Limb (tissue), 2 donors: ENCODE results near the gene HSD3B2.

Experiments
- DNase-seq, 2 donors: peaks; one replicate each; pipeline ENCODE4 v3.0.0-alpha.2; 2016; ENCODE audit errors: extremely low spot score in 2 of 2

The HSD3B2 gene

DNA sequence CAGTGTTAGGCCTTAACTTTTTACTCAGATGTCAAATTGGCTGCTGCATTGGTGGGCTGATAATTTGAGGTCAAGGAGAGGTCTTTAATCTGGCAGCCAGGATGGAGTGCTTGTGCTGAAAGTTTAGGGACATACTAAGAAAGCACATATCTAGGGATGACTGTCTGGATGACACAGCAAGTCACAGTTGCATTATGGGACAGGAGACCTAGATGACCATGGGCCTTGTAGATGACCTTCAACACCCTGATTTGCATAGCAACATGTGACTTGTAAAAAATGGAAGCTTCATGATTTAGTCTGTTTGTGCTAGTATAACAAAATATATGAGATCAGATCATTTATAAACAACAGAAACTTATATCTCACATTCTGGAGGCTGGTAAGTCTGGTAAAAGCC is 18.0 kb upstream of the HSD3B2 start:
- no peak for DNase-seq

DNA sequence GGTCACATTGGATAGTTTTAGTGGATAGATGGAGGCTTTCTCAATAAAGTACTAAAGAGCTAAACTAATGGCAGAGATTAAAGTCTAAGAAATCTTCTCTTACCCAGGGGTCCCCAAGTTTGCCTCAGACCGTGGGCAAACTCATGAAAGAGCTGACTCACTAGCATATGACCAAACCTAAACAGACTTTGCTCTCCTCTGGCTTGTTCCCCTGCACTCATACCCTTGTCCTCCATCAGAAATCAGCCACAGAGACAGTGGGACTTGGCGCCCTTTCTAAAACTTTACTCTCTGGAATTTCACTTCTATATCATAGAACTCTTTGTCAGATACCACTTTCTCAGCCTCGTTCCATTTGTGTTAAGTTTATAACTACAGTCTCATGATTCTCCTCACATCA is 17.0 kb upstream of the HSD3B2 start:
- no peak for DNase-seq

DNA sequence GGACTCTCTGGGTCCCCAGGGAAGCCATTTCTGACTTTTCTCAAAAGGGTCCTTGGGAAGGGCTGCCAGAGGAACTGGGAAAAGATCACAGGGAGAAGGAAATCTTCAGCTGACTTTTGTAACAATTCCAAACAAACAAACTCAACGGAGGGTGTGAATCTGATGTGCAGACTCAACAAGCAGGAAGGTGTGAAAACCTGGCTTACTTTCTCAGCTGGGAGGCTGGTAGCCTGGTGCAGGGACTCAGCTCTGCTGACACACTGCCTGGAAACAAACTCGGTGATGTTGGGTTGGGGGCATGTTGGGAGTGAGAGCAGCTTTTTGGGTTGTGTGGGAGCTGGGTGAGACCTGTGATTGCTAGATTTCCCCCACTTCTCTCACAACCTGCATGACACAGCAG is 10.2 kb upstream of the HSD3B2 start:
- no peak for DNase-seq

GRCh38 chr1:119409731-119410130 is 5.2 kb upstream of the HSD3B2 start:
- peak in 1 of 2 donors; percentile 14 for DNase-seq

DNA sequence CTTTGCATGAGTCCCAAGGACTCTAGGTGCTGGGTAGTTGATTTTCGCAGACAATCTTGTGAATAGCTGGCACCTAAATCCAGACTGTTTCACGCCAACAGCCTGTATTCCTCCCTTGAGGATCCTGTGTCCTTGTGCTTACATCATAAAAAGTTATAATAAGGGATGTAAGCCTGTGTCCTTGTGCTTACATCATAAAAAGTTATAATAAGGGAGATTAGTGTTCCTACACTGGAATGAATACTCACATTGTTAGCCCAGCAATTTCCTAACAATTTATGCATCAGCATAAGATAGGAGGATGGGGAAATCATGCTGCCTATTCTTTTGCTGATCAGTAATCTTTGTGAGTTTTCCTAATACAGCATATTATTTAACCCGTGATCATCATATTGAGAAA is 4.0 kb upstream of the HSD3B2 start:
- no peak for DNase-seq

DNA sequence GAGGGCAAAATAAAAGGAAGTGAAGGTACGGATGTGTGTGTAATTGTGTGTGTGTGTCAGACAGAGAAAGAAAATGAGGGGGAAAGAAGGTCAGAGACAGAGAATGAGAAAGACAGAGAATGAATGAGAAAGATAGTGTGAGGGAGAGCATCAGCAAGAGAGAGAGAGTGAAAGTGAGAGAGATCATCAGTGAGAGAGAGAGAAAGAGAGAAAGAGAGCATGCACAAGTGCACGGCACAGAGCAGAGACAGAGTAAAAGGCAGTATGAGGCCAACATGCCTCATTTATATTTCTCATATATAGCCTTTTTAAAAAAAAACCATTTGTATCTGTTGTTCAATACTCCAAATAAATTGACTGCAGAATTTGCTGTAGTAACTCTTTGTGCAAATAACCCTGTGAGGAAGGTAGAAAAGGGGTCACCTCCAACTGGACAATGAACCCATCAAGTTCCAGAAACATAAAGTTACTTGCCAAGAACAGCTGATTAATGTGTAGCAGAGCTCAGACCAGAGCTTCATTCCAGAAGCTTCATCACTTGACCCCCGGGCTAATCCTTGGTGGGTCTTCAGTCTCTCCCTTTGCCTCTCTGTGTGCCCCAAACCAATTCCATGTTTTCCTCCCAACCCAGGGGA is 1.2 kb downstream of the HSD3B2 start:
- DNase-seq, result no peak

DNA sequence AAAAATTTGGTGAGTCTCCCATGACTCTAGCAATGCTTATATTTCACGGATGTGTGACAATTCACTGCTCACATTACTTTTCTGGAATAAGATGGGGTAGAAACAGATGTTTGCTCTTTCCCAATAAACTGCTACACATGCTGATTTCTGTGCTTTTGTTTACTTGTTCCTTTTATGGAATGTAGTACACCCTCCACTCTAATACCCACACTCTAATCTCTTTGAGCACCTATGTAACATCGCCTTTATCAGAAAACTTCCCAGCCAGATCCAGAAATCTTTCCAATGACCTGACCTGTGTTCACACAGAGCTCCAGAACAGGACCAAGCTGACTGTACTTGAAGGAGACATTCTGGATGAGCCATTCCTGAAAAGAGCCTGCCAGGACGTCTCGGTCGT is 4.2 kb downstream of the HSD3B2 start:
- DNase-seq, result no peak

DNA sequence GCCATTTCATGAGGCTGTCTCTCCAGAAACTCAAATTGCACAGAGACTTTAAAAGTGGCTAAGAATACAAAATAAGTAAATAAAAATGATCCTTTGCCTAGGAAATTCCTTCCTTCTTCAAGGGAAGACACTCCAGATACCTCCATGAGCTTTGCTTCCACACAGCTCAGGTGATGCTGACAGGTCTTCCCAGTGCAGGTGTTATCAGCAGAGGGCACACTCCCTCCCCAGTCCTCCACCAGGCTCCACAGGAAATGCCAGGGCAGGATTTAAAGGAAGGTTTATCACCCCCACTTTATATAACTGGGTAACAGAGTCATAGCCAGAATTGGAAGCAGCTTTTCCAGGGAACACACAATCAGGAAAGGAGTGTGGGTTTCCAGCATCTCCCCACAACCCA is 5.7 kb downstream of the HSD3B2 start:
- no peak for DNase-seq

DNA sequence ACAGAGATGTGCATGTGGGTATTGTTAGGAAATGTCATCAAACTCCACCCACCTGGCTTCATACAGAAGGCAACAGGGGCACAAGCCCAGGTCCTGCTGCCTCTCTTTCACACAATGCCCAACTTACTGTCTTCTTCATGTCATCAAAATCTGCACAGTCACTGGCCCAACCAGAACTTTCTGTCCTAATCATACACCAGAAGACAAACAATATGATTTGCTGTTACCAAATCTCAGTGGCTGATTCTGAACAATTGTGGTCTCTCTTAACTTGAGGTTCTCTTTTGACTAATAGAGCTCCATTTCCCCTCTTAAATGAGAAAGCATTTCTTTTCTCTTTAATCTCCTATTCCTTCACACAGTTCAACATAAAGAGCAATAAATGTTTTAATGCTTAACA is 7.7 kb downstream of the HSD3B2 start:
- no peak for DNase-seq

DNA sequence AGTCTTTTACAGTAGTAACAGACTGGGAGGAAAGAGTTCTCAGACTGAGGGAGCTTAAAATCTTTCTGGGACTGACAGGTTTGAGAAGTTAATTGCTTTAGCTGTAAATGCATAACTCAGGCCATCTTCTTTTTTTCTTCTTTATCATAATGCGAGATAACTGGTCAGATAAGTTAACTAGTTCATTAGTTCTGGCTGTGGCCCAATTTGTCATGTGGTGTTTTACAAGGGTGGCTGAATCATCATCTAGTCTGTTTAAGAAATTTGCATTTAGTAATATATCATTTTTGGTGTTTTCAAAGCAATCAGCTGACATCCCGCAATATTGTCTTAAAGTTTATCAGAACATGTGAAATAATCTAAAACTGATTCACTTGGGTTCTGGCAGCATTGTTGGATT is 14.0 kb downstream of the HSD3B2 start:
- DNase-seq, result no peak

DNA sequence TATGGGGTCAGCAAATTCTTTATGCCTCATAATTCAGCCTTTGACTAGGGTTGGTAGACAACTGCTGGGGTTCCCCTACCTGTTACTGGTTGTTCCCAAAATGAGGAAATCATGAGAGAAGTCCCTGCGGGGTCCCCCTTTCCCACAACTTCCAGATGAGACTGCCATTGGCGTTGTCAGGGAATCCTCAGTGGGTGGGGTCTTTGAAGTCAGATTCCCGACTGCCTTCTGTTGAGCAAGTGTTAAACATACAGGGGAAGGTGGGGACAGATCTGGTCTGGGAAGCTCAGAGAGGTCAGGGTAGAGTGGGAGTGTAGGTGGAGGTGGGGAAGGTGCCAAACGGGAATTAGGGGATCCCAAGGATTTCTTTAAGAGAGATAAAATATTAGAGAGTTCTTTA is 14.7 kb downstream of the HSD3B2 start:
- no peak for DNase-seq

GRCh38 chr1:119430486-119430885 is 15.5 kb downstream of the HSD3B2 start:
- DNase-seq, result no peak

GRCh38 chr1:119431836-119432235 is 16.9 kb downstream of the HSD3B2 start:
- DNase-seq, result no peak

DNA sequence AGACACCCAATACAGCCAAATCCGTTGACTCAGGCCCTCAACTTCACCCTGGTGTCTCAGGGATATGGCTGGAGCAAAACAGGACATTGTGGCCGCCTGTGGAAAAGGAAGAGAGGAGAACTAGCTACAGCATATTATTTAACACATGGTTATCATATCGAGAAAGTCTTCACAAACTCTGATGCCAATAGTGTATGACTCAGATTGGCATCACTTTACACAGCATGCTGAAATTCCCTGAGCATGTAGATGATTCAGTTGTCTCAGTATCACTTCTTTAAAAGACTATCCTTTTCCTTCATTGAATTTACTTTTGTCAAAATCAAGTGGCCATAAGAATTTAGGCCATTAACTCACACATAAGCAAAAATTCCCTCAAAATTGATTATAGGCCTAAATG is 20.1 kb downstream of the HSD3B2 start:
- no peak for DNase-seq

- no peak for DNase-seq
Measured at GRCh38 chr1:119438761-119439160, 23.8 kb downstream of the HSD3B2 start.

DNA sequence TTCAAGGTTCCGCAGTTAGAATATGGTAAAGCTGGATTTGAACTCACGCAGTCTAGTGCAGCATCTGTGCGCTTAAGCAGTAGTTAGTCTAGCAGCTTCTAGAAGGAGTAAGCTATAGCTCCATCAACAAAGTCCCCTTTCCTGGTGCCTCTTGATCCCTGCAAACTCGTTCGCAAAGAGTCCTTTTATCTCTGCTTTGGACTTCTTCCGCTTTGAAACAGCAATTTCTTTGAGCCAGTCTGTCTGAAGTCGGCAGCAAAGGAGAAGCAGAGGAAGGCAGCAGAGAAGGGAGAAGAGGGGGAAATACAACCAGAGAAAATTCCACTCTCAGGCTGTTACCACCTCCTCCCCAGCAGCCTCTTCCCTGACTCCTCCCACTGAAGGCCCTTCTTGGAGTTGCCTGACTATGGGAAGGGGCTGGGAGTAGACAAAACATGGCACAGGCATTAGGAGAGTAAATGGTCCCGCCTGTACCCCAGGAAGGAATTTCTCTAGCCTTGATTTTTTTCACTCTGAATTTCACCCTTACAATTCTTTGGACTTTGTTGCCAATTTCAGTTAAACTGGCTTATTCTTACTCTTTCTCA is 25.9 kb downstream of the HSD3B2 start:
- DNase-seq, result no peak

DNA sequence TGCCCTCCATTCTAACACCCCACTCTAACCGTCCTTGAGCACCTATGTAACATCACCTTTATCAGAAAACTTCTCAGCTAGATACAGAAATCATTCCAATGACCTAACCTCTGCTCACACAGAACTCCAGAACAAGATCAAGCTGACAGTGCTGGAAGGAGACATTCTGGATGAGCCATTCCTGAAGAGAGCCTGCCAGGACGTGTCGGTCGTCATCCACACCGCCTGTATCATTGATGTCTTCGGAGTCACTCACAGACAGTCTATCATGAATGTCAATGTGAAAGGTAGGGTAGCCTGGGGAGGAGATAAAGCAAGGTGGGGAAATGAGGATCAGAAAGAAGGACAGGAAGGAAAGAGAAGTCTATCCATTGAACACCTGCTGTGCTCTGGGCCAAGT is 27.8 kb downstream of the HSD3B2 start:
- DNase-seq, result no peak

DNA sequence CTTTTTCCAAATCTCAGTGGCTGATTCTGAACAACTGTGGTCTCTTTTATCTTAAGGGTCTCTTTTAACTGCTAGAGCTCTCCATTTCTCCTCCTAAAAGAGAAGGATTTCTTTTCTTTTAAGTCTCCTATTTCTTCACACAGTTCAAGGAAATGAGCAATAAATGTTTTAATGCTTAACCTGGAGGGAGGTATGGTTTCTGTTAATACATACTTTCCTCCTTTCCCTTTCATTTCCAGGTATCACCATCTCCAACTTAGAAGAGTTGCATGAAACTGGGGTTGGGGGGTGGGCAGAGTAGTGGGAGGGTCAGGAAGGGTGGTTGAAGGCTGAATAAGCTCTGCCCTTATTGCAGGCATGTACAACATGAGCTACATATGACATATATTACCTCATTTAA is 31.4 kb downstream of the HSD3B2 start:
- no peak for DNase-seq

DNA sequence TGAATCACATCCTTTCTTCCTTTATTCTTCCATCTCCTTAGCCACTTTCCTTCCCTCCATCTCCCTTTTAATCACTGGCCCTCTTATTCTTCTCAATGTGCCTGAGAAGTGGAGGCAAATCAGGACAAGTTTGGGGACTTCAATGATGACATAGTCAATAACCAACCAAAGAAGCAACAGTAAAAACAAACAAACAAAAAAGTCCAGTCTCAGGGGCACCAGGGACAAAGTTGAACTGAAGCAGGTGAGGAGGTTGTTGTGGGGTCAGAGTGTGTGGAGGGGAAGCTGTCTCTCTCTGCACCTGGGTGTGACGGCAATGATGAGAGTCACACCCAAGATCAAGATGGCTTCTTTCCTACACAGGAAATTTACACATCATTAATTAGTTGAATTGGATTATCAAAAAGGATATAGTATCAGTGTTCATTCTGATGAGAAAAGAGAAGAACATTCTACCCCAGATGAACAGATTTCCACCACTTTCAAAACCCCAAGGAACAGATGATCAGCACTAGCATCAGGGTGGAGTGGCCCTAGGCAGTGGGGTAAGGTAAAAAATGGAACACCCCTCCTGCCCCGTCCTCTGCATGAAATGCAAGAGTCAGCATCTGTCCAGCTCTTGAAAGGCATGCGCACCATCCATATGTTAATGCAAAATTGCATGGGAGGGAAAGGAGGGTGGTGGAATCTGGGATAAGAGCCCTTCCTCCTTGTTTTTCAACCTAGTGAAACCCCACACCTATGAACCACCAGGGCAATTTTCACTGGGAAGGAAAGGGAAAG is 32.6 kb downstream of the HSD3B2 start:
- no peak for DNase-seq

DNA sequence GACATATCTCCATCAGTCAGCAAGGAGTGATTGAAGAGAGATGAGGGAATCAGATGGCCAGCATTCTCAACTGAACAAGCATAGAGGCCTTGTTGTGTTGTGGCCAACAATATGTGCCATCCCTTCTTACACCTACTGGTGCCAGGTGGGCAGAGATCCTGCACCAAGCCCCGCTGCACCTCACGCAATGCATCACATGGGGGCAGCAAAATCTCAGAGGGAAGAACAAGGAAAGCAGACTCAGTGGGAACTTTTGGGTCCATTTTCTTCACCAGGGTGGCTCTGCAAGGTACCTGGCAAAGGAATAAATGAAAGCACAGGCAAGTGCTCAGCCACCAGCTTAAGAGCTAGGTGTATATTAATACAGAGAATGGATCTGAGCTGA is 33.2 kb downstream of the HSD3B2 start:
- no peak for DNase-seq

- no peak for DNase-seq
Measured at GRCh38 chr1:119449971-119450370, 35.0 kb downstream of the HSD3B2 start.

- DNase-seq, result no peak
Measured at GRCh38 chr1:119451158-119451557, 36.2 kb downstream of the HSD3B2 start.

DNA sequence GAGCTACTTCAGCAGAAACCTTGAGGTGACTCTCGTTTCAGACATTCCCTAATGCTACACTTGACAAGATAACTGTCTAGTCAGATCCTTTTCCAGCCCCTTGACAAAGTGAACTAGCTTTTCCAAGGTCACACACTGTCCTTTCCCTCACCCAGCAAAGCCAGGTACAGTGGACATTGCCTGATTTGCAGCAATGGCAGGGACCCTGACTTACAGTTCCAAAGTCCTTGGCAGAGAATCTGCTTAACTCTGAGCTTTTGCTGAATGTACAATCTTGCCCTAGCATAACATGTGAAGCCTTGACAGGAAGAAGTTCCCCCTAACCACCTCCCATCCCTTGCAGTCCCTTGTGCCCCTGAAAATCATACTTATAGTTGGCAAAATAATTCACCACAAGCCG is 37.1 kb downstream of the HSD3B2 start:
- DNase-seq, result no peak
